Stimulated activated CD8-positive, alpha-beta memory T cell treated with anti-CD3 and anti-CD28 coated beads, Interleukin-7, amount 100 ng/mL, for 1 hour (primary cell): ENCODE results near the gene CHM.
"Not testable (repeated sequence)": the region's sequence is repeated elsewhere in the genome, so short reads cannot be mapped to it uniquely, and the experiment has no call there.

Experiments
- DNase-seq, 2 donors: peaks; one replicate each; pipeline ENCODE4 v3.0.0-alpha.2; 2020; ENCODE audit warnings: low read depth in 2 of 2

CHM gene

GRCh38 chrX:85995641-85996040 lies 51.7 kb downstream of the CHM start:
- DNase-seq = no peak

DNA sequence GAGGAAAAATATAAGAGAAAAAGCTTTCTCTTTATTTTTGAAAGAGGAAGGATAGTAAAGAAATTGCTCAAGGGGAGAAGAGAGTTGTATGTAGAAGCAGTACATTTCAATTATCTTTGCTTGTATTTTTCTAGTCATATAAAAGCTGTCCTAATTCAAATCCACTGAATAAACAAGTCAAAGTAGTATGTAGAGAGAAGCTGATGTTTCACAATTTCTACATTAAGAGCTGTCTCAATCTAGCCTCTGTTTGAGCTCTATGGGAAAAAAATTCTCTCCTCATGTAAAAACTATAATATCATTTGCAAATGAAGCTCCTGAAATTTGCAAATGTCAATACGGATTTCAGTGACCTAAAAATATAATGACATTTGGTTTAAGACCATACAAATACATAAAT lies 52.6 kb downstream of the CHM start:
- no peak for DNase-seq

DNA sequence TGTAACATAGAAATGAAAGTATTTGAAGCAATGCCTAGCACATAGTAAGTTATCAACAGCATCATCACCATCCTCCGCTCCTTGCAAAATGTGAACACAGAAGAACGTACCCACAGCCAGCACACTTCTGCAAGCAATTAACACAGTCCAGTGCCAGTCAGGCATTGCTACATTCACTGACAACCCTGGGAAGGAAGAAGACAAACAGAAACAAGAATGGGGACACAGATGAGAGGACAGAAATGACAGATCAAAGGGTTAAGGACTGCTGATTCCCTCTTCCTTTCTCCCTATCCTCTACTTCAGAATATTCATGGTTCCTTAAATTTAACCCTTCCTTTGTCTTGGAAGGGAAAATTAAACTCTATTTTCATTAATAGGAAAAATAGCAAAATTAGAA lies 53.1 kb downstream of the CHM start:
- no peak for DNase-seq

GRCh38 chrX:85993539-85994197 lies 53.7 kb downstream of the CHM start:
- DNase-seq = no peak

GRCh38 chrX:85992811-85993229 lies 54.5 kb downstream of the CHM start:
- DNase-seq = no peak

DNA sequence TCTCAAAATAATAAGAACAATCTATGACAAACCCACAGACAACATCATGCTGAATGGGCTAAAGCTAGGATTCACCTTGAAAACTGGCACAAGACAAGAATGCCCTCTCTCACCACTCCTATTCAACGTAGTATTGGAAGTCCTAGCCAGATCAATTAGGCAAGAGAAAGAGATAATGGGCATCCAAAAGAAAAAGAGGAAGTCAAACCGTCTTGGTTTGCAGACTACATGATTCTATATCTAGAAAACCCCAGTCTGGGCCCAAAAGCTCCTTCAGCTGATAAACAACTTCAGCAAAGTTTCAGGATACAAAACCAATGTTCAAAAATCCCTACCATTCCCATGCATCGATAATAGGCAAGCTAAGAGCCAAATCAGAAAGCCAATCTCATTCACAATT lies 59.0 kb downstream of the CHM start:
- DNase-seq = no peak

- DNase-seq = no peak
Observed at GRCh38 chrX:85980286-85980685, 67.1 kb downstream of the CHM start.

DNA sequence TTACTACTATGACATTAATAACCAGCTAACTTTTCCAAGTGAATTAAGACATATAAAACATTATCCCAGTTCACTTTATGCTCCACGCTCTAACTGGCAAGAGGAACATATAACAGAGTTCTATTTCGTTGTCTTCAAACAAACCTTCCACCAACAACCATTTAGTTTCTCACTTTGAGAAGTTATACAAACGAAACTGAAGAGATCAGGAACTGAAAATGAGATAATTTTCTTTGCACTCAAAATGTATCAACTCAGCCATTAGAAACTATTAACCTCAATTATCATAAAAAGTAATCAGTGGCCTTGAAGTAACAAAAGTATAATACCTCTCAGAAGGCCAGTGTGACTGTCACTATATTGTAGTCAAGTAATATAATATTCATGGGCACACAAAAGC lies 70.1 kb downstream of the CHM start:
- no peak for DNase-seq

DNA sequence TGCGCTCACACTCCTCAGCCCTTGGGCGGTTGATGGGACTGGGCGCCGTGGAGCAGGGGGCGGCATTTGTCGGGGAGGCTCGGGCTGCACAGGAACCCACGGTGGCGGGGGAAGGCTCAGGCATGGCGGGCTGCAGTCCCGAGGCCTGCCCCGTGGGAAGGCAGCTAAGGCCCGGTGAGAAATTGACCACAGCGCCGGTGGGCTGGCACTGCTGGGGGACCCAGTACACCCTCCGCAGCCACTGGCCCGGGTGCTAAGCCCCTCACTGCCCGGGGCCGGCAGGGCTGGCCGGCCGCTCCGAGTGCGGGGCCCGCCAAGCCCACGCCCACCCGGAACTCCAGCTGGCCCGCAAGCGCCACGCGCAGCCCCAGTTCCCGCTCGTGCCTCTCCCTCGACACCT lies 75.0 kb downstream of the CHM start:
- not testable (repeated sequence) for DNase-seq

- DNase-seq = no peak
Observed at GRCh38 chrX:85964744-85965143, 82.6 kb downstream of the CHM start.

- DNase-seq = no peak
Observed at GRCh38 chrX:85963736-85964135, 83.6 kb downstream of the CHM start.

- DNase-seq = no peak
Observed at GRCh38 chrX:85955510-85955909, 91.8 kb downstream of the CHM start.

DNA sequence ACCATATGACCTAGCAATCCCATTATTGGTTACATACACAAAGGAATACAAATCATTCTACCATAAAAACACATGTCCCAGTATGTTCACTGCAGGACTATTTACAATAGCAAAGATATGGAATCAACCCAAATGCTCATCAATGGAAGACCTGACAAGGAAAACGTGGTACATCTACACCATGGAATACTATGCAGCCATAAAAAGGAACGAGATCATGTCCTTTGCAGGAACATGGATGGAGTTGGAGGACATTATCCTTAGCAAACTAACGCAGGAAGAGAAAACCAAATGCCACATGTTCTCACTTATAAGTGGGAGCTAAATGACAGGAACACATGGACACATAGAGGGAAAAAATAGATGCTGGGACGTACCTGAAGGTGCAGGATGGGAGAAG lies 102.6 kb downstream of the CHM start:
- not testable (repeated sequence) for DNase-seq

- no peak for DNase-seq
Observed at GRCh38 chrX:85941275-85941674, 106.1 kb downstream of the CHM start.

GRCh38 chrX:85939942-85940341 lies 107.4 kb downstream of the CHM start:
- not testable (repeated sequence) for DNase-seq

DNA sequence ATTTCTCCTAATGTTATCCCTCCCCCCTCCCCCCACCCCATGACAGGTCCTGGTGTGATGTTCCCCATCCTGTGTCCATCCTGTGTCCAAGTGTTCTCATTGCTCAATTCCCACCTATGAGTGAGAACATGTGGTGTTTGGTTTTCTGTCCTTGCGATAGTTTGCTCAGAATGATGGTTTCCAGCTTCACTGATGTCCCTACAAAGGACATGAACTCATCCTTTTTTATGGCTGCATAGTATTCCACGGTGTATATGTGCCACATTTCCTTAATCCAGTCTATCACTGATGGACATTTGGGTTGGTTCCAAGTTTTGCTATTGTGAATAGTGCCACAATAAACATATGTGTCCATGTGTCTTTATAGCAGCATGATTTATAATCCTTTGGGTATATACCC lies 113.0 kb downstream of the CHM start:
- DNase-seq = not testable (repeated sequence)

DNA sequence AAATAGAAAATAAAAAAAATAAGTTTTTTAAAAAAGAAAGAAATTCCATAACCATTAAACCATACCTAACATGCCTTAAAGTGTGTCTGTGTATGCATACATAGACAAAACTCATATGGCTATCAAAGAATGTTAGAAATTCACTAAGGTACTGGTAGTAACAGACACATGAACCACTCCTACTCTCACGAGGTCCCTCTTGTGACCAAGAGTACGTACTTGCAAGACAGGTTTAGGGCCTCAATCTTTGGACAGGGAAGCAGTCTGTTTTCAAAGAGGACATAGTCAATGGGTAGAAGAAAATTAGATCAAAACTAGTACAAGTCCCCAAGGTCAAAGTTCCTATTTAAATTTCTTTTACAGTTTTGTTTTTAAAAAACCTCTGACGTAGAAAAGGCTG lies 117.3 kb downstream of the CHM start:
- no peak for DNase-seq

DNA sequence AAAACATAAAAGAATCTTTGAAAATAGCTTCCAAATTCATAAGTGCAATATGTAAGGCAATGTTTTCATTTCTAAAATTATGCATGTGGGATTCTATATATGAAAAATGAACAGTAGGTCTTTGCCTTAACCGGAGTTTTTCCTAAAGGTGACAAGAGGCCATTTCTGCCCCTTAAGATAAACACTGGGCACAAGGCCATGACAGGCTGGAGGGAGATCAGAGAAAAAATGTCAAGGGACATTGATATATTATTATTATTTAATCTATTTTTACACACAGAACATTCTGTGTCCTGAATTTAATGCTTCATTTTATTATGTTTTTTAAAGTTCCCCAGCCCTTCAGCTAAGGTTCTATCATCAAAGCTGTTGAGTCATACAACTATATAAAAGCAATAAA lies 118.8 kb downstream of the CHM start:
- no peak for DNase-seq

DNA sequence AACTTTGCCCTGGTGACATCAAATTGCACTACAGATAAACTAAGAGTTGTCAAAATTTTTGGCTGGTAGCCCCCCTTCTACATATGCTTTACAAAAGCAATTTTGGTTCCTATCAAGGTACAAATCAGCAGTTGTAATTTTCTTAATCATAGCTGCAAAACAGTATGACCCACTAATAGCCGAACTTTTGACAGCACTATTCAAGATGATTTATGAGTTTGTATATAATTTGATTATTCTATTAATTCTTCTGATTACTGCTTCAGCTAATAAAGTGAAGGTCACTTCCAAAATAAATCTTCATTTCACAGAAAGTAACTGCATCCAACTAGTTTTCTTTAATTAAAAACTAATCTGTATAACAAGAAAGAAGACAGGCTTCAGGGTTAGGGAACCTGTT lies 119.6 kb downstream of the CHM start:
- no peak for DNase-seq

GRCh38 chrX:85922821-85923220 lies 124.5 kb downstream of the CHM start:
- no peak for DNase-seq

- DNase-seq = not testable (repeated sequence)
Observed at GRCh38 chrX:85916656-85917280, 130.6 kb downstream of the CHM start.

- no peak for DNase-seq
Observed at GRCh38 chrX:85914431-85914830, 132.9 kb downstream of the CHM start.

DNA sequence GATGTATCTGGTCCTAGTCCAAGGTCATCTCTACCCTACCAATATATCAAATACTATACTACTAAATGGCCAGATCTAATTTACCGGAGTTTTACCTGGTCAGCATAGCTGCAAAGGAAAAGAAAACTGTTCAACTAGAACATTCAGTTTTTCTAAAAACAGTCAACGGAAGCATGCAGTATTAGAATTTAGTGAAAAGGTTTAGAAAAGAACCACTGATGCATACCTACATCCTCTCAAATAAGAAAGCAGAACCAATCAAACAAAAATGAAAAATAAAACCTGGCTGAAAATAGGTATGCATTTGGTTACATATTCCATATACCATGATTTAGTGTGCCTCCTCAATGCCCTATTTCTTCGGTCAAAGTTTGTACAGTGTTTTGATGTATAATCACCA lies 140.0 kb downstream of the CHM start:
- DNase-seq = no peak

- DNase-seq = no peak
Observed at GRCh38 chrX:85906399-85906798, 141.0 kb downstream of the CHM start.
